Activated T-cell treated with anti-CD3 and anti-CD28 coated beads, Interleukin-2, amount 50 U/mL, for 24 hours (primary cell): ENCODE data around the gene ZNF20.

Experiments
- DNase-seq: peaks from one replicate; pipeline ENCODE4 v3.0.0-alpha.2; 2020
- H3K27ac Mint-ChIP-seq: 2 replicates; pipeline ENCODE4 v1.8.0; 2020; ENCODE audit warnings: mild to moderate bottlenecking, mixed read lengths
- H3K27me3 Mint-ChIP-seq: 2 replicates; pipeline ENCODE4 v1.8.0; 2020; ENCODE audit warnings: mixed read lengths
- H3K36me3 Mint-ChIP-seq: 2 replicates; pipeline ENCODE4 v1.8.0; 2020; ENCODE audit warnings: low read depth, mixed read lengths
- H3K4me1 Mint-ChIP-seq: 2 replicates; pipeline ENCODE4 v1.8.0; 2020; ENCODE audit warnings: low read depth, mixed read lengths
- H3K4me3 Mint-ChIP-seq: 2 replicates; pipeline ENCODE4 v1.8.0; 2020; ENCODE audit warnings: mild to moderate bottlenecking, moderate library complexity, mixed read lengths
- H3K9me3 Mint-ChIP-seq: 2 replicates; pipeline ENCODE4 v1.8.0; 2020; ENCODE audit warnings: mixed read lengths

Gene ZNF20

GRCh38 chr19:12139885-12140544, at the start of gene ZNF20:
ZNF20 (minus strand) TSS chr19:12140350; CDS start chr19:12140182, 168 bp downstream.
- peaks cover 34% of the 10 kb centered on the region for H3K4me1 Mint-ChIP-seq
- H3K4me3 Mint-ChIP-seq: peak within 1 kb of the TSS; percentile 93
- peak; percentile 92 for DNase-seq

GRCh38 chr19:12187625-12188024, 47.5 kb upstream of the ZNF20 start:
- no peaks in the 10 kb centered on the region for H3K27me3 Mint-ChIP-seq
- no peak overlapping the region for H3K27ac Mint-ChIP-seq
- H3K4me1 Mint-ChIP-seq: peaks cover 4% of the 10 kb centered on the region
- no peak overlapping the region for H3K4me3 Mint-ChIP-seq
- DNase-seq: no peak
- peaks cover 68% of the 10 kb centered on the region for H3K9me3 Mint-ChIP-seq
- peaks cover 100% of the 10 kb centered on the region for H3K36me3 Mint-ChIP-seq

More at GRCh38 chr19:12139885-12140544, at the start of gene ZNF20:
- Mint-ChIP-seq H3K27me3 (no peaks in the 10 kb centered on the region), H3K27ac (peak within 1 kb of the TSS; percentile 86), H3K9me3 (peaks cover 14% of the 10 kb centered on the region), H3K36me3 (peaks cover 38% of the 10 kb centered on the region)

- Mint-ChIP-seq H3K27ac (no peak overlapping the region), H3K4me3 (no peak overlapping the region), H3K4me1 (peaks cover 22% of the 10 kb centered on the region), H3K36me3 (peaks cover 99% of the 10 kb centered on the region), H3K27me3 (no peaks in the 10 kb centered on the region), H3K9me3 (peaks cover 61% of the 10 kb centered on the region)
- no peak for DNase-seq
Measured at GRCh38 chr19:12180377-12180776, 40.2 kb upstream of the ZNF20 start.

- H3K36me3 Mint-ChIP-seq: peaks cover 64% of the 10 kb centered on the region
- H3K4me1 Mint-ChIP-seq: peaks cover 60% of the 10 kb centered on the region
- no peak for DNase-seq
- no peaks in the 10 kb centered on the region for H3K9me3 Mint-ChIP-seq
- H3K27me3 Mint-ChIP-seq: no peaks in the 10 kb centered on the region
- peak overlapping the region; percentile 66 for H3K27ac Mint-ChIP-seq
- no peak overlapping the region for H3K4me3 Mint-ChIP-seq
Measured at GRCh38 chr19:12166626-12167025, 26.5 kb upstream of the ZNF20 start.

GRCh38 chr19:12163826-12164225, 23.7 kb upstream of the ZNF20 start:
- Mint-ChIP-seq H3K27me3 (no peaks in the 10 kb centered on the region), H3K4me1 (peaks cover 48% of the 10 kb centered on the region), H3K36me3 (peaks cover 44% of the 10 kb centered on the region), H3K4me3 (peak overlapping the region; percentile 87), H3K27ac (peak overlapping the region; percentile 93), H3K9me3 (no peaks in the 10 kb centered on the region)
- no peak for DNase-seq

GRCh38 chr19:12162882-12163806, 23.0 kb upstream of the ZNF20 start, which contains the start of gene ZNF136:
ZNF136 (plus strand) TSS chr19:12163096; CDS start chr19:12163204, 108 bp downstream.
- Mint-ChIP-seq H3K9me3 (no peaks in the 10 kb centered on the region), H3K4me1 (peaks cover 43% of the 10 kb centered on the region), H3K4me3 (peak within 1 kb of the TSS; percentile 87), H3K27me3 (no peaks in the 10 kb centered on the region), H3K27ac (peak within 1 kb of the TSS; percentile 98), H3K36me3 (peaks cover 38% of the 10 kb centered on the region)
- peak; percentile 92 for DNase-seq

- peaks cover 40% of the 10 kb centered on the region for H3K4me1 Mint-ChIP-seq
- no peaks in the 10 kb centered on the region for H3K27me3 Mint-ChIP-seq
- peak overlapping the region; percentile 98 for H3K27ac Mint-ChIP-seq
- no peak for DNase-seq
- H3K9me3 Mint-ChIP-seq: no peaks in the 10 kb centered on the region
- peak overlapping the region; percentile 87 for H3K4me3 Mint-ChIP-seq
- H3K36me3 Mint-ChIP-seq: peaks cover 34% of the 10 kb centered on the region
Measured at GRCh38 chr19:12162513-12162881, 22.3 kb upstream of the ZNF20 start.

- no peak overlapping the region for H3K27ac Mint-ChIP-seq
- H3K36me3 Mint-ChIP-seq: peaks cover 18% of the 10 kb centered on the region
- H3K4me3 Mint-ChIP-seq: no peak overlapping the region
- DNase-seq: peak; percentile 39
- no peaks in the 10 kb centered on the region for H3K9me3 Mint-ChIP-seq
- peaks cover 29% of the 10 kb centered on the region for H3K4me1 Mint-ChIP-seq
- peaks cover 4% of the 10 kb centered on the region for H3K27me3 Mint-ChIP-seq
Measured at GRCh38 chr19:12159773-12160414, 19.7 kb upstream of the ZNF20 start.

GRCh38 chr19:12156223-12157058, 16.3 kb upstream of the ZNF20 start, which contains the start of gene ZNF625:
ZNF625 (minus strand) TSS chr19:12156734; CDS start chr19:12156558, 176 bp downstream.
- Mint-ChIP-seq H3K9me3 (no peaks in the 10 kb centered on the region), H3K27ac (peak within 1 kb of the TSS; percentile 80), H3K4me1 (peaks cover 14% of the 10 kb centered on the region), H3K4me3 (peak within 1 kb of the TSS; percentile 88), H3K36me3 (peaks cover 11% of the 10 kb centered on the region), H3K27me3 (peaks cover 4% of the 10 kb centered on the region)
- DNase-seq: peak; percentile 64

- Mint-ChIP-seq H3K4me1 (peaks cover 14% of the 10 kb centered on the region), H3K4me3 (peak overlapping the region; percentile 88), H3K9me3 (no peaks in the 10 kb centered on the region), H3K27me3 (peaks cover 4% of the 10 kb centered on the region), H3K27ac (peak overlapping the region; percentile 1), H3K36me3 (peaks cover 18% of the 10 kb centered on the region)
- DNase-seq: no peak
Measured at GRCh38 chr19:12155324-12155860, 15.2 kb upstream of the ZNF20 start.

- Mint-ChIP-seq H3K4me1 (peaks cover 11% of the 10 kb centered on the region), H3K27ac (no peak overlapping the region), H3K36me3 (peaks cover 41% of the 10 kb centered on the region), H3K9me3 (peaks cover 19% of the 10 kb centered on the region), H3K27me3 (no peaks in the 10 kb centered on the region), H3K4me3 (no peak overlapping the region)
- no peak for DNase-seq
Measured at GRCh38 chr19:12145348-12145747, 5.2 kb upstream of the ZNF20 start.

GRCh38 chr19:12141405-12141736, 1.2 kb upstream of the ZNF20 start:
- Mint-ChIP-seq H3K4me1 (peaks cover 34% of the 10 kb centered on the region), H3K36me3 (peaks cover 42% of the 10 kb centered on the region), H3K9me3 (peaks cover 19% of the 10 kb centered on the region), H3K27ac (no peak overlapping the region), H3K27me3 (no peaks in the 10 kb centered on the region), H3K4me3 (no peak overlapping the region)
- no peak for DNase-seq

GRCh38 chr19:12140545-12141404, 625 bp upstream of the ZNF20 start:
- peak overlapping the region; percentile 93 for H3K4me3 Mint-ChIP-seq
- H3K4me1 Mint-ChIP-seq: peaks cover 34% of the 10 kb centered on the region
- DNase-seq: peak; percentile 87
- H3K36me3 Mint-ChIP-seq: peaks cover 38% of the 10 kb centered on the region
- peaks cover 16% of the 10 kb centered on the region for H3K9me3 Mint-ChIP-seq
- H3K27me3 Mint-ChIP-seq: no peaks in the 10 kb centered on the region
- H3K27ac Mint-ChIP-seq: no peak overlapping the region
